WTC11 (cell line): ENCODE results near the gene SLC6A18. TPM values are rescaled to one million over a fixed set of nuclear protein-coding genes. Genes with fewer than 3 reads are reported as not detected.

Experiments used
- ATAC-seq: fragments of 200-7000 bp; cut with Tn5 transposase; 2 replicates; pipeline ENCODE4 v1.10.0; 2021; ENCODE audit warnings: mild to moderate bottlenecking, moderate library complexity
- CTCF ChIA-PET: fragments of 300-600 bp; sonication (Branson Sonifier 250); formaldehyde crosslinking; loops from one replicate; lab custom pipeline; 2021; ENCODE audit warnings: antibody characterized with exemption; lab: Charles Lee
- POLR2A ChIA-PET: fragments of 350-600 bp; sonication (Branson Sonifier 250); formaldehyde crosslinking; loops from one replicate; lab custom pipeline; 2021; ENCODE audit warnings: antibody characterized with exemption; lab: Charles Lee
- DNase-seq: peaks from one replicate; pipeline ENCODE4 v3.0.0; 2021; ENCODE audit warnings: low spot score
- H3K27ac Mint-ChIP-seq: 2 replicates; pipeline ENCODE4 v1.8.0; 2021; ENCODE audit warnings: mixed read lengths
- H3K27me3 Mint-ChIP-seq: 2 replicates; pipeline ENCODE4 v1.8.0; 2021; ENCODE audit warnings: low read depth, mild to moderate bottlenecking, moderate library complexity, mixed read lengths
- H3K36me3 Mint-ChIP-seq: 2 replicates; pipeline ENCODE4 v1.8.0; 2021; ENCODE audit warnings: mixed read lengths
- H3K4me1 Mint-ChIP-seq: 2 replicates; pipeline ENCODE4 v1.8.0; 2022; ENCODE audit warnings: mixed read lengths
- H3K4me3 Mint-ChIP-seq: 2 replicates; pipeline ENCODE4 v1.8.0; 2021; ENCODE audit warnings: mild to moderate bottlenecking, moderate library complexity, mixed read lengths
- H3K9me3 Mint-ChIP-seq: 2 replicates; pipeline ENCODE4 v1.8.0; 2021; ENCODE audit warnings: mixed read lengths
- AFF4 ChIP-seq: sonication (generic); formaldehyde crosslinking; IDR thresholded peaks from 2 replicates; pipeline ENCODE4 v1.8.1; 2023; ENCODE audit warnings: mild to moderate bottlenecking, missing genetic modification reagents, borderline replicate concordance
- AR ChIP-seq: fragments of 250-450 bp; sonication (Bioruptor Pico); IDR thresholded peaks from 2 replicates; pipeline ENCODE4 v1.9.0; 2021; ENCODE audit warnings: mild to moderate bottlenecking
- ARID4B ChIP-seq: sonication (generic); formaldehyde crosslinking; IDR thresholded peaks from 2 replicates; pipeline ENCODE4 v1.8.0; 2023; ENCODE audit warnings: missing genetic modification reagents, mild to moderate bottlenecking, borderline replicate concordance
- CTCF ChIP-seq: fragments of 200-600 bp; IDR thresholded peaks from 2 replicates; pipeline ENCODE4 v1.8.0; 2022; ENCODE audit warnings: antibody characterized with exemption
- ERG ChIP-seq: fragments of 250-450 bp; sonication (Bioruptor Pico); IDR thresholded peaks from 2 replicates; pipeline ENCODE4 v1.8.0; 2021; ENCODE audit warnings: mild to moderate bottlenecking
- ESRRA ChIP-seq: sonication (generic); formaldehyde crosslinking; IDR thresholded peaks from 2 replicates; pipeline ENCODE4 v1.8.1; 2022; ENCODE audit warnings: mild to moderate bottlenecking, missing genetic modification reagents, borderline replicate concordance
- FOXJ3 ChIP-seq: sonication (generic); formaldehyde crosslinking; IDR thresholded peaks from 2 replicates; pipeline ENCODE4 v1.9.0; 2021; ENCODE audit warnings: missing genetic modification reagents, mild to moderate bottlenecking, borderline replicate concordance
- GTF2I ChIP-seq: fragments of 250-450 bp; sonication (Bioruptor Pico); conservative IDR thresholded peaks from 2 replicates; pipeline ENCODE4 v1.4.0; 2021; ENCODE audit warnings: mild to moderate bottlenecking
- JAZF1 ChIP-seq: fragments of 250-450 bp; sonication (Bioruptor Pico); IDR thresholded peaks from 2 replicates; pipeline ENCODE4 v1.9.0; 2021; ENCODE audit warnings: moderate library complexity, mild to moderate bottlenecking, inconsistent platforms
- PRDM15 ChIP-seq: sonication (generic); formaldehyde crosslinking; IDR thresholded peaks from 2 replicates; pipeline ENCODE4 v1.8.0; 2022; ENCODE audit warnings: missing genetic modification reagents
- PREB ChIP-seq: sonication (generic); formaldehyde crosslinking; IDR thresholded peaks from 2 replicates; pipeline ENCODE4 v1.8.1; 2022; ENCODE audit warnings: mild to moderate bottlenecking, missing genetic modification reagents, moderate library complexity, borderline replicate concordance
- RORB ChIP-seq: fragments of 250-450 bp; sonication (Bioruptor Pico); IDR thresholded peaks from 2 replicates; pipeline ENCODE4 v1.9.0; 2021; ENCODE audit warnings: mild to moderate bottlenecking
- SMAD4 ChIP-seq: sonication (generic); formaldehyde crosslinking; IDR thresholded peaks from 2 replicates; pipeline ENCODE4 v1.8.0; 2022; ENCODE audit warnings: mild to moderate bottlenecking, missing genetic modification reagents
- ZBTB43 ChIP-seq: sonication (generic); formaldehyde crosslinking; IDR thresholded peaks from 2 replicates; pipeline ENCODE4 v1.8.1; 2023; ENCODE audit warnings: mild to moderate bottlenecking, missing genetic modification reagents
- ZNF263 ChIP-seq: sonication (generic); formaldehyde crosslinking; IDR thresholded peaks from 2 replicates; pipeline ENCODE4 v1.8.1; 2022; ENCODE audit warnings: low read depth, mild to moderate bottlenecking, moderate library complexity, missing genetic modification reagents
- ZNF317 ChIP-seq: sonication (generic); formaldehyde crosslinking; IDR thresholded peaks from 2 replicates; pipeline ENCODE4 v1.8.1; 2023; ENCODE audit warnings: low read depth, mild to moderate bottlenecking, moderate library complexity, missing genetic modification reagents, borderline replicate concordance
- ZNF671 ChIP-seq: fragments of 250-450 bp; sonication (Bioruptor Pico); IDR thresholded peaks from 2 replicates; pipeline ENCODE4 v1.8.0; 2021; ENCODE audit warnings: mild to moderate bottlenecking
- total RNA-seq: library from RNA; stranded (reverse); gene quantifications from 3 replicates; pipeline ENCODE4 v1.2.3, GENCODE V29; 2021

Gene SLC6A18
- total RNA-seq, 1 experiment from 2014 or later, result not detected

GRCh38 chr5:1209489-1209852 is 15.7 kb upstream of the SLC6A18 start:
- Mint-ChIP-seq H3K9me3 (no peaks in the 10 kb centered on the region), H3K4me3 (no peak overlapping the region), H3K4me1 (peaks cover 7% of the 10 kb centered on the region; the same call in 1 of the 2 replicates), H3K36me3 (no peaks in the 10 kb centered on the region), H3K27me3 (no peaks in the 10 kb centered on the region; the same call in 1 of the 2 replicates), H3K27ac (no peak overlapping the region)
- DNase-seq (no peak), ATAC-seq (no peak)
- ChIA-PET CTCF (interaction anchor here (1.3 to 1.4 kb wide), 3 partner anchors 26 to 199 kb away, joined by 3 to 4 read pairs (median 3); no protein-coding TSS in a partner anchor), POLR2A (no interaction called here)
- no peak for TF ChIP-seq PREB (CRISPR knock-in tag)
- TF ChIP-seq AFF4 (CRISPR knock-in tag), result no peak
- TF ChIP-seq FOXJ3 (CRISPR knock-in tag), result no peak
- no peak for TF ChIP-seq RORB
- TF ChIP-seq ERG (CRISPR knock-in tag), result no peak
- no peak for TF ChIP-seq ZBTB43
- TF ChIP-seq ZNF263 (CRISPR knock-in tag), result no peak
- no peak for TF ChIP-seq PRDM15 (CRISPR knock-in tag)
- TF ChIP-seq GTF2I (CRISPR knock-in tag), result no peak
- TF ChIP-seq CTCF, result no peak
- TF ChIP-seq ARID4B (CRISPR knock-in tag), result no peak
- no peak for TF ChIP-seq ZNF317 (CRISPR knock-in tag)
- TF ChIP-seq SMAD4 (CRISPR knock-in tag), result no peak
- no peak for TF ChIP-seq ESRRA (CRISPR knock-in tag)
- TF ChIP-seq JAZF1, result no peak
- TF ChIP-seq AR, result no peak
- TF ChIP-seq ZNF671, result no peak
